ENCODE results near the gene QKI. TPM values are rescaled to one million over a fixed set of nuclear protein-coding genes. Genes with fewer than 3 reads are reported as not detected.

Gene QKI
- polyA plus RNA-seq (2011; rRNA removed) (114 and 143 TPM in 2 replicates), polyA minus RNA-seq (2011; rRNA and poly(A)+ RNA removed) (158 and 228 TPM in 2 replicates)

DNA sequence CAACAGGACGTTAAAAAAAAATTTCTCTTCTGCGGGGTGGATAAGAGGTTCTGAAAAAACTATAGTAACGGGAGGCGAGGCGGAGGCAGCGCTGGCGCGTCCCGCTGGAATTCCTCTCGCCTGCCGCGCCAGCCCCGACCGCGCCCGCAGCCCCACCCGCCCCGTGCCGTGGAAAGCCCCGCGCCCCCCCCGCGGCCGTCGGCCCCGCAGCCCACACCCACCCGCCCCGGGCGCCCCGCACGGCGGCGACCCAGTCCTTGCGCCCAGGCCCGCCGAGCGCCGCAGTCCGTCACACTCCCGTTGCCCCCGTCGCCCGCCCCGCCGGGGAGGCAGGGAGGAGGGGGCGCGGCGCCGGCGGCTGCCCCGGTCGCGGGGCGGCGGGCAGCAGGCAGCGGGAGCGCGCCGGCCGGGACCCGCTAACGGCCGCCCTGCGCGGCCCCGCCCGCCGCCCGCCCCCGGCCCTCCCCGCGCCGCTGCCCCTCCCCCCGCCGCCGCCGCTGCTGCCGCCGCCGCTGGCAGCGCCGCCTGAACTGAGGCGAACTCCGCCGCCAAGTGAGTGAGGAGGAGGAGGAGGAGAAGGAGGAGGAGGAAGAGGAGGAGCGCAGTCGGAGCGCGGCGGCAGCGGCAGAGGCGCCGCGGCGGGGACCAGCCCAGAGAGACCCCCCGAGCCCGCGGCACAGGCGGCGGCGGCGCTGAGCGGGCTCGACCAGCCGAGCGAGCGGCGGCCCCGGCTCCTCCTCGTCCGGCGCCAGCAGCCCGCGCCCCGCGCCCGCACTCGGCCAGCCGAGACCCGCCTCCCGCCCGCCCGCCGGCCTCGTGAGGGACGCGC is at the start of gene QKI:
Gene QKI (plus strand): TSS at position 602 of the 829 bp plus-strand sequence. CDS start 476 bp downstream, outside the sequence.
- no peaks in the 10 kb centered on the region for H3K27me3 ChIP-seq (ENCODE audit: control insufficient read depth, insufficient read depth, low read length)
- no peaks in the 10 kb centered on the region for H3K36me3 ChIP-seq (ENCODE audit: control insufficient read depth, insufficient read depth, low read length)
- peak within 1 kb of the TSS; percentile 94 for H3K4me3 ChIP-seq (ENCODE audit: low read depth, low read length)
- ChIA-PET CTCF (no interaction called here), POLR2A (interaction anchor here (0.7 kb wide), 1 partner anchor 345 kb away, joined by 3 read pairs; no protein-coding TSS in a partner anchor)
- TF ChIP-seq, protein P1, sequence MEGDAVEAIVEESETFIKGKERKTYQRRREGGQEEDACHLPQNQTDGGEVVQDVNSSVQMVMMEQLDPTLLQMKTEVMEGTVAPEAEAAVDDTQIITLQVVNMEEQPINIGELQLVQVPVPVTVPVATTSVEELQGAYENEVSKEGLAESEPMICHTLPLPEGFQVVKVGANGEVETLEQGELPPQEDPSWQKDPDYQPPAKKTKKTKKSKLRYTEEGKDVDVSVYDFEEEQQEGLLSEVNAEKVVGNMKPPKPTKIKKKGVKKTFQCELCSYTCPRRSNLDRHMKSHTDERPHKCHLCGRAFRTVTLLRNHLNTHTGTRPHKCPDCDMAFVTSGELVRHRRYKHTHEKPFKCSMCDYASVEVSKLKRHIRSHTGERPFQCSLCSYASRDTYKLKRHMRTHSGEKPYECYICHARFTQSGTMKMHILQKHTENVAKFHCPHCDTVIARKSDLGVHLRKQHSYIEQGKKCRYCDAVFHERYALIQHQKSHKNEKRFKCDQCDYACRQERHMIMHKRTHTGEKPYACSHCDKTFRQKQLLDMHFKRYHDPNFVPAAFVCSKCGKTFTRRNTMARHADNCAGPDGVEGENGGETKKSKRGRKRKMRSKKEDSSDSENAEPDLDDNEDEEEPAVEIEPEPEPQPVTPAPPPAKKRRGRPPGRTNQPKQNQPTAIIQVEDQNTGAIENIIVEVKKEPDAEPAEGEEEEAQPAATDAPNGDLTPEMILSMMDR (IDR thresholded peaks at IDR 0.05; ENCODE audit: insufficient read depth, low read depth, low read length), result no peak
- no peak for DNase-seq (ENCODE audit: low read depth)

DNA sequence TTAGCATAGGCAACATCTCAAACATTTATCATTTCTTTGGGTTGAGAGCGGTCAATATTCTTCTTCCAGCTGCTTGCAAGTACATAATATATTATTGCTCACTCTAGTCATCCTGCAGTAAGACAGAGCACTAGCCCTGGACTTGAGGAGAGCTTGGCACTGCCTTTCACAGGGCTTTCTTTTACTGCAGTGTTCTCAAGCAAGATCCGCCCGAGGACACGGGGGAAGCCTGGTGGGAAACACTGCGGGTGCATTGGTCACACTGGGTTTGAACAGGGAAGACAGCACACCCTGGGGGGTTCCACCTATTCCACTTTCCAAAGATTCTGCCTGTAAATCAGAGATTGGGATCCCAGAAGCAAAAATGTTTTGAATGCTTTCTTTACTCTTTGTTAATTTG is 48.2 kb upstream of the QKI start:
- ChIA-PET POLR2A (no interaction called here), CTCF (no interaction called here)
- DNase-seq (ENCODE audit: low read depth), result no peak
- no peaks in the 10 kb centered on the region for H3K36me3 ChIP-seq (ENCODE audit: control insufficient read depth, insufficient read depth, low read length)
- TF ChIP-seq, protein P1 (IDR thresholded peaks at IDR 0.05; ENCODE audit: insufficient read depth, low read depth, low read length), result no peak
- no peak overlapping the region for H3K4me3 ChIP-seq (ENCODE audit: low read depth, low read length)
- H3K27me3 ChIP-seq (ENCODE audit: control insufficient read depth, insufficient read depth, low read length), result no peaks in the 10 kb centered on the region

DNA sequence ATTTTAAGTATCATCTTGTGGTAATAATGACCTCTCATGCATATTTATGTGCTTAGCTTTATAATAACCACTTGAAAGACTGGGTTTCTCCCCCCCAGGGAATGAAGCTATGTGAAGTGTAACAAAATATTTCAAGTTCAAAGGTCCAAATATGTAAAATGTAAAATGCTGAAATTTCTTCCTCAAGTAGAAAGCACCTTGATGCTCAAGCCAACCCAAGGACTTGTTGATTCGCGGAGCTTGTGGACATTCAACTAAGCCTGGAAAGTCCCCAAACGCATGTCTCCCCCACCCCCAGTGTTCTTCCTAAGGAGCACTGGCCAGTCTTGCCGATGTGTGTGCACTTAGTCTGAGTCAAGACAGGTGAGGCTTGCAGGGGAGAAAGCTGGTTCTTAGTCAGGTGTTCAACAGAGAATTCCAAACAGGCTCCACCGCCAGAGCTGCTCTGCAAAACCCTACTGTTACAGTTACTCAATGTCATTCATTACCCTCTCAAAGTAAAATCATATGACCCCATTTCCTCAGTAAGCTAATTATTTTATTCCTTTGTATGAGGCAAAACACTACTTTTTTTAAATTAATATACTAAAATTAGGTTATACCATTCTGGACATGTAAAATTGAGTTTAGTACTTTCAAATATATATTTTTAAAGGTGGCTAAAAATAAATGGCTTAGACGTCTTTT is 46.9 kb upstream of the QKI start:
- no peak for DNase-seq (ENCODE audit: low read depth)
- TF ChIP-seq, protein P1 (IDR thresholded peaks at IDR 0.05; ENCODE audit: insufficient read depth, low read depth, low read length), result no peak
- POLR2A ChIA-PET, result no interaction called here
- Histone ChIP-seq H3K4me3 (ENCODE audit: low read depth, low read length) (no peak overlapping the region), H3K27me3 (ENCODE audit: control insufficient read depth, insufficient read depth, low read length) (no peaks in the 10 kb centered on the region), H3K36me3 (ENCODE audit: control insufficient read depth, insufficient read depth, low read length) (no peaks in the 10 kb centered on the region)
- CTCF ChIA-PET, result no interaction called here

- Histone ChIP-seq H3K27me3 (ENCODE audit: control insufficient read depth, insufficient read depth, low read length) (no peaks in the 10 kb centered on the region), H3K36me3 (ENCODE audit: control insufficient read depth, insufficient read depth, low read length) (no peaks in the 10 kb centered on the region), H3K4me3 (ENCODE audit: low read depth, low read length) (no peak overlapping the region)
- POLR2A ChIA-PET, result no interaction called here
- CTCF ChIA-PET, result no interaction called here
- DNase-seq (ENCODE audit: low read depth), result no peak
- TF ChIP-seq, protein P1 (IDR thresholded peaks at IDR 0.05; ENCODE audit: insufficient read depth, low read depth, low read length), result no peak
Measured at GRCh38 chr6:163369141-163369540, 45.4 kb upstream of the QKI start.

DNA sequence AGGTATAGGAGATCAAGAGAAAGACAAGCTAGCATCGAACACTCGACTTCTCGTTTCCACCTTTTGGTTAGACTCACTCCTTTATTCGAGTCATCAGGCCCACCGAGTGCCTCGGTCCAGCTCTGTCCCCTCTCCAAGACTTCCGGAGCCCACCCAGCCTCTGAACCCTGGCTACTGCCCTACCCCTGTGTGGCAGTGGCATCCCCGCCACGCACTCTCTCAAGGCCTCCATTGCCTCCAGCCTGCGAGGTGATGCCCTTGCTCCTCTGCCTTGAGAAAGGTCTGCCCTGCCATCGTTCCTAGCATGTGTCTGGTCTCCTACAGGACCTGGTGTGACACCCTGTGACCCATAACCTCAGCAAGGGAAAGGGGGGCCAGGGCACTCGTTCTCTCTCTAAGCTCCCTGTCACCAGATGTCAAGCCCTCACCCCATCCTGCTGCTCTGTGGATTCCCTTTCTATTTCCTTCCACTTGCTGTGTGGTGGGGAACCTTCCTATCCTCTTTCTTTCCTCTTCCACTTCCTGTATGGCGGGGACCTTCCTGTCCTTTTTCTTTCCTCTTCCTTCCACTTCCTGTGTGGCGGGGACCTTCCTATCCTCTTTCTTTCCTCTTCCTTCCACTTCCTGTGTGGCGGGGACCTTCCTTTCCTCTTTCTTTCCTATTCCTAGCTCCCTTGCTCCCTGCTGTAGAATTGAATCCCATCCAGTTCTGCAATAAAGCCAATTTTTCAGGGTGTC is 44.7 kb upstream of the QKI start:
- no peaks in the 10 kb centered on the region for H3K36me3 ChIP-seq (ENCODE audit: control insufficient read depth, insufficient read depth, low read length)
- no peak overlapping the region for H3K4me3 ChIP-seq (ENCODE audit: low read depth, low read length)
- TF ChIP-seq, protein P1 (IDR thresholded peaks at IDR 0.05; ENCODE audit: insufficient read depth, low read depth, low read length), result no peak
- DNase-seq (ENCODE audit: low read depth), result no peak
- CTCF ChIA-PET, result no interaction called here
- H3K27me3 ChIP-seq (ENCODE audit: control insufficient read depth, insufficient read depth, low read length), result no peaks in the 10 kb centered on the region
- POLR2A ChIA-PET, result no interaction called here

All from BJ (cell line).